ENCODE measurements around the gene HDDC2.

HDDC2 gene, protein sequence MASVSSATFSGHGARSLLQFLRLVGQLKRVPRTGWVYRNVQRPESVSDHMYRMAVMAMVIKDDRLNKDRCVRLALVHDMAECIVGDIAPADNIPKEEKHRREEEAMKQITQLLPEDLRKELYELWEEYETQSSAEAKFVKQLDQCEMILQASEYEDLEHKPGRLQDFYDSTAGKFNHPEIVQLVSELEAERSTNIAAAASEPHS

DNA sequence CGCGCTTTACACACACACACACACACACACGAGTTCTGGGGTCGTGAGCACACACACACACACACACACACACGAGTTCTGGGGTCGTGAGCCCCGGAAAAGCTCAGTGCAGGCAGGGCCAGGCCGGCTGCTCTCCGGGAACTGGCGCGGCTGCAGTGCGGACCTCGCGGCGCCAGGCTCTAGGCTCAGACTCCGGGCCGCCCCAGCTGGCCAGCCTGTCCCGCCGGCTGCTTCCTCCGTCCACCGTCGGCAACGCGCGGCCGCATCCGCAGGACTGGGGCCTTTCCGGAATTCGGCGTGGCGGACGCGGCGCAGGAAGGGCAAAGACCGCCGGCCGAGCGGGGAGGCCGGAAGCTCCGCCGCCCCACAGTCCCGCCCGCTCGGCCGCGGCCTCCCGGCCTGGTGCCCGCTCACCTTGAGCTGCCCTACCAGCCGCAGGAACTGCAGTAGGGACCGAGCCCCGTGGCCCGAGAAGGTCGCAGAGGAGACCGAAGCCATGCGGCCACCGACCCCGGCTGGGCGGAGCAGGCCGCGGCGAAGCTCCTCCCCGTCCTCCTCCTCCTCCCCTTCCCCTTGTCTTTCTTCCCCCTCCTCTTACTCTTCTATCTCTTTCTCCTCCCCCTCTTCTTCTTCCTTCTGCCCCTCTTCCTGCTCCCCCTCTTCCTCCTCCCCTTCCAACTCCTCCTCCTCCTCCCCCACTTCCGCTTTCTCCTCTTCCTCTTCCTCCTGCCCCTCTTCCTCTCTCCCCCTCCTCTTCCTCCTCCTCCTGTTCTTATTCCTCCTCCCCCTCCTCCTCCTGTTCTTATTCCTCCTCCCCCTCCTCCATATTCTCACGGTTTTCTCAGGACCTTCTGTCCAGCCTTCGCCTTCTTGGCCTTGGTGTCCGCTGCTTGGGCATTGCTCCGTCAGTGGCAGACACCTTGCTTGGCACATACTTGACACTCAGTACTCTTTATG is at the start of gene HDDC2:
Gene HDDC2 (minus strand): TSS at position 533 of the 957 bp plus-strand sequence. CDS start 35 bp downstream, at position 498.
- DNase-seq (ENCODE audit: low spot score) = peak; percentile 77

DNA sequence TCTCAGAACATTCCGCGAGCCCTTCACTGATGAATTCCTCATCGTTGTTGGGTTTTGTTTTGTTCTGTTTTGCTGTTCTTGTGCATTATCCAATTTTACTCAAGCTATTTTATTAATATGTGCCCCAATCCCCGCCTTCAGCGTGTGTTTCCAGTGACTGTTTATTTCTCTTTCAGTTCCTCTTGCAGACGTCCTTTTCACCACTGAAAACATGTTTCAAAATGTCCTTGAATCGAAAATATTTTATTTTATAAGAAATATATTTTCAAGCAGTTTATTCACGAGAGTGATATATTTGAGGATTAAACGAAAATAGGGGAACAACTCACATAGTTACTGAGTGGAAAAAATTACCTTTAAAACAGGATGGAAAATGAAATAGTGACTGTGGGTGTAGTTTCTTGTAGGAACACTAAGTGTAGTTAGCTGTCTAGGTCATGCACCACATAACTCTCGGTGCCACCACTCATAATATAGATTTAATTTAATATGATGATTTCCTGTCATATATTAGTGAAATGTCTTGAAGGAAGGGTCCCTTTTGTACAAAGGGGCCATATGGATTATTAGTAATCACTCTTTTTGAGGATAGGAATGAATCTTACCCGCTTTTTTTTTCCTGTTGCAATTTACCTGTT is 45.3 kb upstream of the HDDC2 start:
- no peak for DNase-seq (ENCODE audit: low spot score)

DNA sequence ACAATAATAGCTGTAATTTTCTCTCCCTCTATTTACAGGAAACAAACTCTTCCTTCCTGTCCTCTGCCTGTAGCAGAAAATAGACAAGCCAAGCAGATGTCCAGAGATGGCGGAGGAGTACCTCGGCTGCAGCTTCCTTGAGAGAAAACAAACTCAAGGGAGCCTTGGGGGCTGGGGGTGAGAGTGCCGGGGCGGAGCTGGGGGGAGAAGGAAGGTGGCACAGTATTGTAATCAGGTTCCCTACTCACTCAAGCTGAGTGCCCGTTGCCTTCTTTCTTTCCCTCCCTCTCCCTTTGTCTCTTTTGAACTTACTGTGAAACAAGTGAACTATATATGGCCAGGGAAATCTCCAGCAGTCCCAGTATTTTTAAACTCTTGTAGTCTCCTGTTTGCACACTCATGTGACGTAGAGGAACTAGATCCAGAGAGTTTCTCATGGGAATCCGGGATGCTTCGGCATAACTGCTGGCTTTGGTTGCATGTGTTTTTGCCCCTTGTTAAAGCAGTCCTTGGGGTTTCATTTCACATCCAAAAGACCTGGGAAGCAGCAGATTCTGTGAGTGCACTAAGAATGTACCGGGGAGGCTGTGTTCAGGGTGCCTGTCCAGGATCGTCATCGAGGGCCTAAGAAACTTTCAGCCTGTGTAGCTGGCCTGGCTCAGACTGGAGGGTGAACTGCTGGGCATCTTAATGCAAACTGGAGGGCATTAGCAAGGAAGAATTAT is 44.6 kb upstream of the HDDC2 start:
- no peak for DNase-seq (ENCODE audit: low spot score)

DNA sequence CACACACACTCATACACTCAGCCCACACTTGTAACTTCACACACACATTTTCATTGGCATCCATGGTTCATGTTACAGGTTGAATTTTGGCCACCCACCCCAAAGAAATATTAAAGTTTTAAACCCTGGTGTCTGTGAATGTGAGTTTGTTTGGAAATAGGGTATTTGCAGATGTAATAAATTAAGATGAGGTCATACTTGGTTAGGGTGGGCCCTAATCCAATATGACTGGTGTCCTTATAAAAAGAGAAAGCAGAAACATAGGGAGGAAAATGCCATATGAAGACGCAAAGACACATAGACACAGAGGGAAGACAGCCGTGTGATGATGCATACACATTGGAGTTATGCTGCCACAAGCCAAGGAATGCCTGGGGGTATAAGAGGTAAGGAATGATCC is 39.7 kb upstream of the HDDC2 start:
- DNase-seq (ENCODE audit: low spot score) = no peak

DNA sequence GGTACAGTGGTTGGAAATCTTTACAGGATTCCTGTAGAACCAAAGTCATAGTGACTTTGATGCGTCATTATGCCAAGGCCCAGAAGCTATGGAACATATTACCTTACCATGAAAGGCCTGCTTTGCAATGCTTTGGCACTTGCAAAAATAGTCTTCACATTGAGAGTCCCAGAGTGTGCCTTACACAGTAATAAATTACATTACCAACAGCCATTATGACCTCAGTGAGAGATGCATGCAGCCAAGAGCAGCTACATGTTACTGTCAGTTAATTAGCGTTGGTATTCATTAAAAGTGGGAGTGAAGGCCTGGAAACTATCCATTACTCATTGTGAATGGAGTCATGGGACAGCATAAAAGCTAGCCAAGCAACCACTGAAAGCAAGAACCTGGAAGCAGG is 39.2 kb upstream of the HDDC2 start:
- no peak for DNase-seq (ENCODE audit: low spot score)

DNA sequence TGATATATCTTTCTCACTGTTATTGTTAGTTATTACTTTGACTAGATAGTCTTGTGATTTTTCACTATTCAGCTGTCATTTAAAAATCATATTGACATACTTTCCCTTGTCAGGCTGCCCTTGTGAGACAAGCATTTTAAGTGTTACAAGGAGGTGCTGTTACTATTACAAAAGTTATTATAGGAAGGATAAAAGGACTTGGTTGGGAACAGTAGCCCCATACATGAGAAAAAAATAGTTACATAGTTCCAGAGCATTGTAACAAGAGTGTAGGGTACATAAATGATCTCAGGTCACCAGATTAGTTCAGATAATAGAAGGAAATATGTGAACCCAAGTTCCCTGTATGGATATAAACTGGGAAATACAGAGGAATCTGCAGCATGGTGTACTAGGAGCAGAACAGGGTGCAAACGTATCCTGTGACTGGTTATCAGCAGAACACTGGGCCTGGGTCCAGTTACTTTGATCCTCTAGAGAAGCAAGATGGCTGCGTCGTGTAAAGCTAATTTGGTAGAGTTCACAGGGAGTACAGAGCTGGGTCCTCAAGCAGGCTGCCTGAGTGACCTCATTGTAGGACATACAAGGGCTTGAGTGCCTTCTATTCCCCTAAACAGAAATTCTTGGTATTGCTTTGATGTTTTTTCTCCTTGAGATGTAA is 38.5 kb upstream of the HDDC2 start:
- no peak for DNase-seq (ENCODE audit: low spot score)

DNA sequence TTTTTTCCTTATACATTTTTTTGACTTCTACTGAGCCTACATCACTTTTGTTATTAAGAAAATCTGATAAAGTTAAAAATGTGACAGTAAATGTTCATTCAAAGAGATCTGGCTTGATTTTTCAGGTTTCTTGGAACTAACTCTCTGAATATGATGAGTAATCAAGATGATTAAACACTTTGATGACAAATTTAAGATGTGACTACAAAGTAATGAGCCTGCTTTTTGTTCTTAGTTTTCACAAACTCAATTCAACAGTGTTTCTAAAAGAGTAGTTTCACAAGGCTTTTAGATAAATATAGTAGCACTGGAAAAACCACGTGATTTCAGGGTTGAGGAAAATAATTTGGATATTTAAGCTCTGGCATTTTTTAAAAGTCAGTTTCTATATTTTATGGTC is 37.9 kb upstream of the HDDC2 start:
- DNase-seq (ENCODE audit: low spot score) = no peak

DNA sequence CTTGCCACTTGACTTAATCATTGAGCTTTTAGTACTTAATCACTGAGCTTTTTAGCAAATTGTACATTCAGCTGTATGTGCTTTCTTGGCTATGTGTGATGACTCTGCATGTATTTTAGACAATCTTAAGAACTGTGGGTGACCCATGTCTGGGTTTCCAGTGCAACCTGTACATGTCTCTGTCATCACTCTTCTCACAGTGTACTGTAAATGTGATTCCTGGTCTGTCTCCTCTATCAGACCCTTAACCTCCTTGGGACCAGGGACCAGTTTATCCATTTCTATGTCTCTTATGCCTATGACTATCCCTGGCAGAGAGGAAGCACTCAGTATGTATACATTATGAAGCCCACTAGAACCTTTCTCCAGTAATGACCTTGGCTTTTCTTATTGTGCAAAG is 36.6 kb upstream of the HDDC2 start:
- no peak for DNase-seq (ENCODE audit: low spot score)

DNA sequence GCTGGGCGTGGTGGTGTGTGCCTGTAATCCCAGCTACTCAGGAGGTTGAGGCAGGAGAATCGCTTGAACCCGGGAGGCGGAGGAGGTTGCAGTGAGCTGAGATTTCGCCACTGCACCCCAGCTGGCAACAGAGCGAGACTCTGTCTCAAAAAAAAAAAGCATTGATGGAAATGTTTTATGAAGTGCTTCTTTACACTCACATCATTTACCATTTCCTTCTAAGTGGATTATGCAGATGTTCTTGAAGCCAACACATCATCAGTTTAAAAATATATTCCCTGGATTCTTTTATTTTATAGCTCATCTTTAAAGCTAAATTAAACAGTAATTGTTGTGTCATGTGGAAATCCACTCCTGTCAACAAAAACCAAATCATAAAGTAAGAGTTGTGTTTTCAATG is 35.9 kb upstream of the HDDC2 start:
- DNase-seq (ENCODE audit: low spot score) = no peak

DNA sequence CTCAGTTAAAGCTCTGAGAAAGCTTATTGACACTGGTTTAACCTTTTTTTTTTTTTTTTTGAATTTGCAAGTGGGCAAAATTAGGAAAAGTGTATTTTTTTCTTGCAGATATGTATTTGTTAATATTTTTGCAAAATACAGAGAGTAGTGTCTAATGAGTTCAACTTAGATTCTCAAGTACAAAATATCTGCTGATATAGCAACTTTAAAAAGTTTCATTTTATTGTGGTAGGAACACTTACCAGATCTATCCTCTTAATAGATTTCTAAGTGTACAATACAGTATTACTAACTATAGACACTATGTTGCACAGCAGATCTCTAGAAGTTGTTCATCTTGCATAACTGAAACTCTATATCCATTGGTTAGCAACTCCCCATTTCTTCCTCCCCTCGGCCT is 30.9 kb upstream of the HDDC2 start:
- no peak for DNase-seq (ENCODE audit: low spot score)

DNA sequence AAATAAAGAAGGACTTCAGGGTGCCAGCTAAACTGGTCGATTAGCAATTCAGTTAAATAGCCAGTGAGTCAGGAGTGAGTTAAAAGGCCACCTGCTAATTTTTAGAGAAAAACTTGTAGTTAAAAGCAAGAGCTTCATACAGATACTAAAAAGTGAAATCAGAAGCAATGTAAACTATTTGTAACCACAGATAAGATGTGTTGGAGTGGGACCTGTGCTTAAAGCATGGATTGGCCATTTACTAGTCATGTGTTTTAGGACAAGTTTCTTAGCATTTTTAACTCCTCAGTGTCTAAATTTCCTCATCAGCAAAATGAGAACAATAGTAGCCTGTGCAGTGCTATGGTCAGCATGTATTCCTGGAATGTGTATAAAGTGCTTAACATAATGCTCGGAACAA is 23.8 kb upstream of the HDDC2 start:
- no peak for DNase-seq (ENCODE audit: low spot score)

DNA sequence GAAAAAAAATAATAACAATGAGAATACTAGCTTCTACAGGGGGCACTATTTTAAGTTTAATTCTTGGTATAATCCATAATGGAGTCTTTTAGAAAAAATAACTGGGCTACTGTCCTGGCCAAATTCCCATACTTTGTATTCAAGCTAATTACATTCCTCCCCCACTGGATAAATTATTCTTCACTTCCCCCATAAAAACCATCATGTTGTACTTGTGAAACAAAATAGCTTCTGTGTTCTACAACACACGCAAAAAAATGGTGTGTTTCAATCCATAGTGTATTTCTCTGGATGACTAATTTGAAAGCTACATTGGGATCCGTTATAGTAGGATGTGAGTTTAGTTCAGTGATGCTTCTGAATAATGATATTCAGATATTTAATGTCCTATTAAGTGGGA is 21.6 kb upstream of the HDDC2 start:
- DNase-seq (ENCODE audit: low spot score) = no peak

DNA sequence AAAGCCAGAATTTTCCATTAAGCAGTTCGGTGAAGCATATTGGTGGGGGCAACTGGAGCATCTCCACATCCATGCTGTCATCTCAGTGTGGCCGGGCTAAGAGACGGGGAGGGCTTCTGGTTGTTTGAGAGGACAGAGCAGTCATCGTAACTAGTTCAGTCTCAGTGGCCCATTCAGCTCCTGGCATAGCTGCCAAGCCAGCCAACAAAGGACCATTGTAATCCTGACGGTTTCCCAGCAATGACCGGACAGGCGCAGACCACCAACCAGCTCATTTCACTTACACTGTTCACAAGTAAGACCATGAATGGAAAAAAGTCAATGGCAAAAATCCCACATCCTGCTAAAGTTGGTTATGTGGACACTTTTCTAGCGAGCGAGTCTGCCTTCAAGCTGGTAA is 14.9 kb upstream of the HDDC2 start:
- DNase-seq (ENCODE audit: low spot score) = no peak

DNA sequence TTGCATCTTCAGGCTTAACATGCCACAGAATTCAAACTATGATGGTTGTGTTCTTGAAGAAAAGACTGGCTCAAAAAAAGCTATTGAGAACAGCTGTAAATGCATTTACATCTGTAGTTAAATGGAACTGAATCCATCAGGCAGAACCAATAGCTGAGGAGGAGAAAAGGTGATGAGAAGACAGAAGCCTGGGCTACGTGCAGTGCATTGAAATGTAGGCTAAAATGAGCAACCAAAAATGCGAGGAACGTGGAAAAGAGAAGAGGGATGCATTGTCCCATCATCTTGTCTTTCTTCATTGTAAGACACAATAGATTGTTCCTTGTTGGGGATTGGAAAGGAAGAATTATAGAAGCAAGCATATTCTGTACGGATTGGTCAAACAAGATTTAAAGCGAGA is 13.8 kb upstream of the HDDC2 start:
- DNase-seq (ENCODE audit: low spot score) = no peak

DNA sequence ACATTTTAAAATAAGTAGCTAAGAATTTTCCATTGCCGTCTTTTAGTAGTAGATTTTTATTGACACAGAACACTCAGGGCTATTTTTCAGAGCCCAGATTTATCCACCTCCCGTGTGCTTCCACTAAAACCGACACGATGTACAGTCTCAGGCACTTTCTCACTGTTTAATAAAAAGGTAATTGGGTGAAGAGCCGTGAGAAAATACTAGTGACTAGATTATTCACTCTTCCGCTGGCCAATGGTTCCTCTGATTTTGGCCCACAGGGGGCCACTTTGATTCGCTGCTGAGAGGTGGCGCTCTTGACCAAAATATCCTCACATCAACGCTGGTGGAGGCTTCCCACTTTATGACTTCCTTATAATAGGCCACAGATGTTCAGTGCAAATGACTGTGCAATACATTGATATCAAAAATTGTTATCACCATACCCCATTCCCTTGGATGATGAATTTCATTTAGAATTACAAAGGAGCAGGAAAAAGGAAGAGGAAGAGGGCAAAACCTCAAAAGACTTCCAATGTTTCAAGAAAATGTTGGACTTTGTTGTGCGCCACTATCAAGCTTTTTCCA is 12.3 kb upstream of the HDDC2 start:
- DNase-seq (ENCODE audit: low spot score) = peak; percentile 68

DNA sequence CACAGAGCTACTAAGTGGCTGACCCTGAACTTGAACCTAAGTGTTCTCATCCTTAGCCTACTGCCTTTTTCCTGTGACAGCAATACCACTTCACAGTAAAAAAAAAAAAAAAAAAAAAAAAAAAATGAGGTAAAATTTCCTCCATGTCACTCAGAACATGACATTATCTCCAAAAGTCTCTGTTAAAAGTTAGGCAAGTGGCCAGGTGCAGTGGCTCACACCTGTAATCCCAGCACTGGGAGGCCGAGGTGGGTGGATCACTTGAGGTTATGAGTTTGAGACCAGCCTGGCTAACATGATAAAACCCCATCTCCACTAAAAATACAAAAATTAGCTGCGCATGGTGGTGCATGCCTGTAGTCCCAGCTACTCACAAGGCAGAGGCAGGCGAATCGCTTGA is 11.2 kb upstream of the HDDC2 start:
- DNase-seq (ENCODE audit: low spot score) = no peak

DNA sequence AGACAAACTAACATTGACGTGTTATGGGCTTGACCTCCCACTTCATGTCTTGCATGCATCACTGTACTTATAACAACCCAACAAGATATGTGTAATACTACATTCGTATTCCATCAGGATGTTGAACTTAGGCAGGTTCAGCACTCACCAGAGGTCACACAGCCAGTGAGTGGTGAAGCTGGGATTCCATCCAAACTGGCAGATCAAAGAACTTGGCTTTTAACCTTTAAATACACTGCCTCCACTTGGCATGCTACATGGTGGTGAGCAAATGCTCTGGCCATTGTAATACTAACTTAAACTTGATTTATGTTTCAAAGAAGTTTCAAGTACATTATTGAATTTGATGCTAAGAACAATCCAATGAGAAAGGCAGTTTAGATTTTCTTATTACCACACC is 10.7 kb upstream of the HDDC2 start:
- DNase-seq (ENCODE audit: low spot score) = no peak

DNA sequence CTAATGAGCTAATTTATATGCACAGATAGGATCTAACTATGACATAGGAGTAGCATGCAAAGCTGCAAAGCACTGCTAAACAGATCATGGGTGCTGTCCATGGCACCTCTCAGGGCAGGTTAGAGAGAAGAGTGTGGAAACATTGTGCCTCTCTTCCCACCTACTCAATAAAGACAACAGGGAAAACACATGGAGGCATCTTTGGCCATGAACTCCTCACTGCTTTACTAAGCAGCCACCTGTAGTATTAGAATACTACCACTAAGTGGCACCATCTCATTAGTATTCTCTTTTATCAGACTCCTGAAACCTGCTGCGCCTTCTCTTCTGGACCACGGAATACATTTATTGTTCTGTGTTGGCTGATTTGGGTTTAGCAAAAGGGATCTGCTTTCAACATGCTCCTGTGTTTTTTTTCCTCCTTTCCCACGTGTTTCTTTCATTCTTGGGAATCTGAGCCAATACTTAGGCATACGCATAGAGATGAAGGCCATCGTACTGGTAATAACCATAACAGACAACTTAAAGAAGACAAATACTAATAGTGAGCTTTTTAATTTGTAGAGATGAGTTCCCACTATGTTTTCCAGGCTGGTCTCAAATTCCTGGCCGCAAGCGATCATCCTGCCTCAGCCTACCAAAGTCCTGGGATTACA is 9.4 kb upstream of the HDDC2 start:
- peak; percentile 70 for DNase-seq (ENCODE audit: low spot score)

DNA sequence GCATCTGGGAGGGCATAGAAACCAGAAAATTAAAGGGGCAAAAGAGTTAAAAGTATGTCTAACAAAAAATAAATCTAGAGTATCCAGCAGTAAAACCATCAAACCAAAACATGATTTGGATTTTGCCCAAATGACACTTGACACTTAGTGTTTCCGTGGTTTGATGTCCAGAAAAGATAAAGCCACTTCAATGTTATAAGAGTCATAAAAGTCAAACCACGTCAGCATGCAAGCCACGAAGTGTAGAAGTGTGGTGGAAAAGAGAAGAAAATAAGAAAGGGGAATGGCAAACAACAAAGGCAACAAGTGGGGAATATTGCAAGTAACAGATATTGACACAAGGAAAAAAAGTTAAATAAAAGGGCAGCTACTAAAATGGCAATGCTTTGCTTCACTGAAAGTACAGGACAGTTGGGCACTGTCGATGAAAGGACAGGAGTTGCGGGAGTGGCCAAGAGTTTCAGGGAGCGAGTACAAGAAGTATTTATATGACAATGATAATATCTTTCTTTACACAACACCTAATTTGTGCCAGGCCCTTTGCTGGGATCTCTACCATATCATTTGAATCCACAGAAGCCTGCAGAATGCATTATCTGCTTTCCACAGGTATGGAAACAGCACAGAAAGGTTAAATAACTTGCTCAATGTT is 6.3 kb upstream of the HDDC2 start:
- no peak for DNase-seq (ENCODE audit: low spot score)

DNA sequence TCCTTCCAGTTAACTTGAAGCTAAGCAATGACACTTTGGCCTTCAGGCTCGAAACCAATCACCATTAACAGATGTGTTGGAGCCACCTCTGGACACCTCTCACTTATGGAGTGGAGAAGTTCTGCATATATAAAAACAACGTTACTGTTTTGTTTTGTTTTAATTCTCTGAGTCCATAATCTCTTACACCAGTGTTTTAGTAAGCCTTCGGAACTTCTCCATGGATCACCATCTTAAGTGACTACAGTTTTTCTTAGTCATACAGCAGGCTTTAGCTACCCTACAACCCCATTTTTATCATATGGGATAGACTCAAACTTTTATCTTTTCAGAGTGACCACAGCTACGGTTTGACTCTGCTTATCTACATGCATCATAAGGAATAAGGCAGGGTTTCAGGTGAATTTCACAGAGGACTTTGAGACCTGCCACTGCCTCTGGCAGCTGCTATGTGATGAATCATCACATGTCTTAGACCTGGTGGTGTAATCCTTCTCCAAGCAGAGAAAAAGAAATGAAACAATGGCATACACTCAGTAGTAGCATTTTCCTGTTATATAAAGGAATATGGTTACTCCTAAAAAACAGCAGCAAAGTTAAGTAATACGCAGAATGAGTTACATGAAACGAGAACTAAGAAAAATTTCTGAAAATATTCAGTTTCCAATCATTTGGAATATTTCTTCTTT is 5.5 kb upstream of the HDDC2 start:
- peak; percentile 59 for DNase-seq (ENCODE audit: low spot score)

All from kidney tubule cell (primary cell).